Keratinocyte (primary cell): Measurements from ENCODE around the gene SDF4. TPM values are rescaled to one million over a fixed set of nuclear protein-coding genes. Genes with fewer than 3 reads are reported as not detected.

Source experiments
- DNase-seq: peaks from one replicate; pipeline ENCODE4 v3.0.0-alpha.2; 2011; ENCODE audit warnings: low read depth, missing footprints, low spot score
- FAIRE-seq: peaks from 2 replicates; lab custom pipeline; 2011; peaks lifted over from hg19 to GRCh38; lab: Jason Lieb, UNC
- H2AFZ ChIP-seq: 2 replicates; pipeline ENCODE4 v1.6.0; 2012; ENCODE audit warnings: low read length, control low read depth, inconsistent platforms; ENCODE audit not compliant: control insufficient read depth
- H3K27ac ChIP-seq: 2 replicates; pipeline ENCODE4 v1.5.1; 2011; ENCODE audit warnings: low read length; ENCODE audit not compliant: control insufficient read depth, insufficient read depth
- H3K27me3 ChIP-seq: 3 replicates; pipeline ENCODE4 v1.6.0; 2011; ENCODE audit warnings: low read length; ENCODE audit not compliant: control insufficient read depth, insufficient read depth; ENCODE audit errors: extremely low read depth
- H3K36me3 ChIP-seq, 2 experiments: 2 replicates in 1 of 2; 3 replicates in 1 of 2; pipeline ENCODE4 v1.5.1; 2011; ENCODE audit warnings: low read length in 2 of 2, mild to moderate bottlenecking in 1 of 2; ENCODE audit not compliant: control insufficient read depth in 2 of 2, insufficient read depth in 2 of 2; ENCODE audit errors: extremely low read depth in 1 of 2
- H3K4me1 ChIP-seq: 3 replicates; pipeline ENCODE4 v1.5.1; 2011; ENCODE audit warnings: low read length; ENCODE audit not compliant: control insufficient read depth, insufficient read depth; ENCODE audit errors: extremely low read depth
- H3K4me2 ChIP-seq: 3 replicates; pipeline ENCODE4 v1.6.0; 2011; ENCODE audit warnings: low read depth, low read length; ENCODE audit not compliant: control insufficient read depth, insufficient read depth; ENCODE audit errors: extremely low read depth
- H3K4me3 ChIP-seq, 3 experiments: fragments of 200-600 bp in 1 of 3; sonication (generic) in 1 of 3; 2 replicates in 2 of 3; 3 replicates in 1 of 3; pipeline ENCODE4 v1.5.1; 2011 to 2016; ENCODE audit warnings: low read length in 3 of 3, mild to moderate bottlenecking in 3 of 3, control low read depth in 2 of 3, inconsistent platforms in 1 of 3, low read depth in 1 of 3, mixed read lengths in 1 of 3, mixed run types in 1 of 3, moderate library complexity in 1 of 3; ENCODE audit not compliant: control insufficient read depth in 2 of 3, insufficient read depth in 2 of 3; ENCODE audit errors: extremely low read depth in 1 of 3
- H3K79me2 ChIP-seq: 2 replicates; pipeline ENCODE4 v1.6.0; 2012; ENCODE audit warnings: low read length; ENCODE audit not compliant: control insufficient read depth, insufficient read depth
- H3K9ac ChIP-seq: 3 replicates; pipeline ENCODE4 v1.6.0; 2011; ENCODE audit warnings: low read length; ENCODE audit not compliant: control insufficient read depth, insufficient read depth; ENCODE audit errors: extremely low read depth
- H3K9me1 ChIP-seq: 3 replicates; pipeline ENCODE4 v1.6.0; 2011; ENCODE audit warnings: low read length; ENCODE audit not compliant: control insufficient read depth, insufficient read depth; ENCODE audit errors: extremely low read depth
- H3K9me3 ChIP-seq: 2 replicates; pipeline ENCODE4 v1.5.1; 2012; ENCODE audit warnings: low read depth, low read length; ENCODE audit not compliant: control insufficient read depth
- H4K20me1 ChIP-seq: 3 replicates; pipeline ENCODE4 v1.6.0; 2011; ENCODE audit warnings: low read length; ENCODE audit not compliant: control insufficient read depth, insufficient read depth; ENCODE audit errors: extremely low read depth
- EZH2 ChIP-seq: IDR thresholded peaks from one replicate; pipeline ENCODE4 v1.6.1; 2012; ENCODE audit warnings: inconsistent platforms, mild to moderate bottlenecking, low read length, moderate library complexity
- dilution Hi-C: fragments of 300-500 bp; cut with MboI; formaldehyde crosslinking; loops from one replicate; pipeline ENCODE4 v1.7.0; 2020; ENCODE audit warnings: low sequenced_read_pairs; ENCODE audit not compliant: extremely low pct_ligation_motif_present
- polyA plus RNA-seq, 5 experiments: library from polyadenylated mRNA; depleted of rRNA in 3 of 5; stranded (reverse) in 3 of 5; stranded (forward) in 1 of 5; unstranded in 1 of 5; fragments of >200 nt; gene quantifications; 1 replicate in 1 of 5; 2 replicates in 3 of 5; 3 replicates in 1 of 5; pipeline versions ENCODE4 v1.2.1 to v1.2.3, GENCODE V29; 2011 to 2012; ENCODE audit warnings: missing spikeins in 2 of 5, low read depth in 1 of 5, low replicate concordance in 1 of 5
- TF ChIP-seq, protein P1 (sequence below), 3 experiments: IDR thresholded peaks in 1 of 3; conservative IDR thresholded peaks in 1 of 3; optimal IDR thresholded peaks in 1 of 3; 2 replicates in 2 of 3; 3 replicates in 1 of 3; pipeline versions ENCODE3 to v1.5.1; 2011; ENCODE audit warnings: low read length in 3 of 3, mild to moderate bottlenecking in 3 of 3, moderate library complexity in 2 of 3, control low read depth in 1 of 3, inconsistent platforms in 1 of 3; ENCODE audit not compliant: insufficient read depth in 2 of 3; ENCODE audit errors: extremely low read depth in 1 of 3

The SDF4 gene
- polyA plus RNA-seq, 1 donor (not counting 4 experiments of a cell fraction or from before 2014, with no cell fraction given), result 66.3 TPM

DNA sequence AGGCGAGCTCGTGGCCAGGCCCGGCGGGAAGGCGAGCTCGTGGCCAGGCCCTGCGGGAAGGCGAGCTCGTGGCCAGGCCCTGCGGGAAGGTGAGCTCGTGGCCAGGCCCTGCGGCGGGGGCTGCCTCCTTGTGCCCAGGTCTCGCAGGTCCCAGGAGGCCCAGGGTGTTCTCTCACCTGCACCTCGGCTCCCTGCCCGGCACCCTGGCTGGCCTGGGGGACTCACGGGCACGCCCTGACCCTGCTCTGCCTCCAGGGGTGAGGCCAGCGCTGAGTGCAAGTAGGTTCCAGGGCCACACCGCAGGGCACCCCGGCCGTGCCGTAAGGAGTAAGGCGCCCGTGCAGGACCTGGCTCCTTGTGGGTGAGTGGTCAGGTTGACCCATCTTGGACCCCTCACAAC, 4.4 kb downstream of the SDF4 start:
- no peak overlapping the region for H3K9ac ChIP-seq
- peaks cover 5% of the 10 kb centered on the region for H4K20me1 ChIP-seq
- H3K9me1 ChIP-seq, result no peaks in the 10 kb centered on the region
- DNase-seq (no peak), FAIRE-seq (no peak)
- H3K36me3 ChIP-seq, result peaks cover 22 to 36% of the 10 kb centered on the region in 2 experiments
- no peaks in the 10 kb centered on the region for H3K9me3 ChIP-seq
- peaks cover 8% of the 10 kb centered on the region for H3K4me1 ChIP-seq
- no peak overlapping the region for H3K27ac ChIP-seq
- no peak overlapping the region for H3K4me2 ChIP-seq
- dilution Hi-C loops, result no loop called here
- H2AFZ ChIP-seq, result no peak overlapping the region
- H3K27me3 ChIP-seq, result no peaks in the 10 kb centered on the region
- TF ChIP-seq, protein P1, sequence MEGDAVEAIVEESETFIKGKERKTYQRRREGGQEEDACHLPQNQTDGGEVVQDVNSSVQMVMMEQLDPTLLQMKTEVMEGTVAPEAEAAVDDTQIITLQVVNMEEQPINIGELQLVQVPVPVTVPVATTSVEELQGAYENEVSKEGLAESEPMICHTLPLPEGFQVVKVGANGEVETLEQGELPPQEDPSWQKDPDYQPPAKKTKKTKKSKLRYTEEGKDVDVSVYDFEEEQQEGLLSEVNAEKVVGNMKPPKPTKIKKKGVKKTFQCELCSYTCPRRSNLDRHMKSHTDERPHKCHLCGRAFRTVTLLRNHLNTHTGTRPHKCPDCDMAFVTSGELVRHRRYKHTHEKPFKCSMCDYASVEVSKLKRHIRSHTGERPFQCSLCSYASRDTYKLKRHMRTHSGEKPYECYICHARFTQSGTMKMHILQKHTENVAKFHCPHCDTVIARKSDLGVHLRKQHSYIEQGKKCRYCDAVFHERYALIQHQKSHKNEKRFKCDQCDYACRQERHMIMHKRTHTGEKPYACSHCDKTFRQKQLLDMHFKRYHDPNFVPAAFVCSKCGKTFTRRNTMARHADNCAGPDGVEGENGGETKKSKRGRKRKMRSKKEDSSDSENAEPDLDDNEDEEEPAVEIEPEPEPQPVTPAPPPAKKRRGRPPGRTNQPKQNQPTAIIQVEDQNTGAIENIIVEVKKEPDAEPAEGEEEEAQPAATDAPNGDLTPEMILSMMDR (optimal IDR thresholded peaks at IDR 0.05 in 1 of 3, IDR thresholded peaks at IDR 0.05 in 1 of 3, conservative IDR thresholded peaks at IDR 0.05 in 1 of 3; ENCODE audit: extremely low read depth in 1 of 3, insufficient read depth in 2 of 3, low read length in 3 of 3), result no peak
- no peak for TF ChIP-seq EZH2
- H3K4me3 ChIP-seq, result no peak overlapping the region
- H3K79me2 ChIP-seq, result peaks cover 70% of the 10 kb centered on the region

- FAIRE-seq, result no peak
- DNase-seq, result no peak
- TF ChIP-seq, protein P1 (optimal IDR thresholded peaks at IDR 0.05 in 1 of 3, IDR thresholded peaks at IDR 0.05 in 1 of 3, conservative IDR thresholded peaks at IDR 0.05 in 1 of 3; ENCODE audit: extremely low read depth in 1 of 3, insufficient read depth in 2 of 3, low read length in 3 of 3), result no peak
- TF ChIP-seq EZH2, result no peak
- H3K4me2 ChIP-seq, result no peak overlapping the region
- dilution Hi-C loops, result no loop called here
- no peak overlapping the region for H3K9ac ChIP-seq
- H3K79me2 ChIP-seq, result peaks cover 70% of the 10 kb centered on the region
- H3K4me3 ChIP-seq, result no peak overlapping the region
- H3K27me3 ChIP-seq, result no peaks in the 10 kb centered on the region
- peaks cover 8% of the 10 kb centered on the region for H3K4me1 ChIP-seq
- no peak overlapping the region for H3K27ac ChIP-seq
- peaks cover 5% of the 10 kb centered on the region for H4K20me1 ChIP-seq
- H3K9me1 ChIP-seq, result no peaks in the 10 kb centered on the region
- H3K9me3 ChIP-seq, result no peaks in the 10 kb centered on the region
- H2AFZ ChIP-seq, result no peak overlapping the region
- peaks cover 26 to 40% of the 10 kb centered on the region in 2 experiments for H3K36me3 ChIP-seq
These were observed 5.0 kb downstream of the SDF4 start for GRCh38 chr1:1226566-1227362.
